SK-N-MC (cell line): ENCODE results near the gene CABCOCO1.

Experiments
- EZH2 ChIP-seq: fragments of 200-600 bp; sonication (generic); IDR thresholded peaks from one replicate; pipeline ENCODE4 v1.6.1; 2017; ENCODE audit warnings: antibody characterized with exemption
- FOXP2 ChIP-seq: optimal IDR thresholded peaks from 2 replicates; pipeline ENCODE3; 2011; ENCODE audit warnings: mild to moderate bottlenecking, moderate library complexity; ENCODE audit not compliant: insufficient read depth; ENCODE audit errors: extremely low read length, control extremely low read depth
- POLR2AphosphoS5 ChIP-seq: IDR thresholded peaks from 2 replicates; pipeline ENCODE4 v1.6.1; 2012; ENCODE audit warnings: mild to moderate bottlenecking, low read depth, low read length, borderline replicate concordance

GRCh38 chr10:61701706-61702105 is 39.0 kb downstream of the CABCOCO1 start:
- no peak for TF ChIP-seq EZH2
- no peak for TF ChIP-seq POLR2AphosphoS5
- no peak for TF ChIP-seq FOXP2
